Endothelial cell of umbilical vein (primary cell): ENCODE data around the gene PPP1R15B. TPM values are rescaled to one million over a fixed set of nuclear protein-coding genes. Genes with fewer than 3 reads are reported as not detected.

Experiments used
- BruUV-seq: library from RNA; stranded (reverse); fragments of 400-500 nt; replicated peaks from 2 replicates; lab custom pipeline; 2021; lab: Mats Ljungman, UMichigan
- CTCF ChIA-PET: fragments of 300-600, 350-600 bp; sonication (Branson Sonifier 250); formaldehyde crosslinking; loops from one replicate; lab custom pipeline; 2021; ENCODE audit warnings: antibody characterized with exemption, inconsistent platforms; lab: Charles Lee
- POLR2A ChIA-PET: fragments of 300-600, 350-600 bp; sonication (Branson Sonifier 250); formaldehyde crosslinking; loops from one replicate; lab custom pipeline; 2021; ENCODE audit warnings: antibody characterized with exemption, inconsistent platforms; lab: Charles Lee
- DNase-seq: peaks from one replicate; pipeline ENCODE4 v3.0.0-alpha.2; 2011; ENCODE audit warnings: low read depth, low spot score
- FAIRE-seq: peaks from 2 replicates; lab custom pipeline; 2011; peaks lifted over from hg19 to GRCh38; lab: Jason Lieb, UNC
- H2AFZ ChIP-seq: 2 replicates; pipeline ENCODE4 v1.6.0; 2012; ENCODE audit warnings: low read depth, low read length, control low read depth, inconsistent platforms
- H3K27ac ChIP-seq: 2 replicates; pipeline ENCODE4 v1.5.1; 2011; ENCODE audit warnings: low read depth, mild to moderate bottlenecking, control low read depth, low read length, moderate library complexity; ENCODE audit not compliant: insufficient read depth
- H3K27me3 ChIP-seq, 2 experiments: 2 replicates each; pipeline versions ENCODE4 v1.6.0 to v1.6.1; 2011; ENCODE audit warnings: low read length in 2 of 2, mixed read lengths in 1 of 2; ENCODE audit not compliant: control insufficient read depth in 2 of 2, insufficient read depth in 2 of 2
- H3K36me3 ChIP-seq, 2 experiments: 2 replicates in 1 of 2; 3 replicates in 1 of 2; pipeline ENCODE4 v1.5.1; 2011; ENCODE audit warnings: low read length in 2 of 2, mild to moderate bottlenecking in 1 of 2, moderate library complexity in 1 of 2; ENCODE audit not compliant: control insufficient read depth in 2 of 2, insufficient read depth in 2 of 2; ENCODE audit errors: extremely low read depth in 1 of 2
- H3K4me1 ChIP-seq: 3 replicates; pipeline ENCODE4 v1.5.1; 2011; ENCODE audit warnings: mild to moderate bottlenecking, low read length; ENCODE audit not compliant: control insufficient read depth, insufficient read depth; ENCODE audit errors: extremely low read depth
- H3K4me2 ChIP-seq: 2 replicates; pipeline ENCODE4 v1.6.1; 2011; ENCODE audit warnings: low read length, control low read depth, mixed read lengths; ENCODE audit not compliant: insufficient read depth
- H3K4me3 ChIP-seq, 3 experiments: fragments of 200-600 bp in 1 of 3; sonication (generic), shearing (Covaris generic) in 1 of 3; replicated peaks in 1 of 3; 2 replicates each; pipeline ENCODE4 v1.5.1; 2011 to 2016; ENCODE audit warnings: control low read depth in 3 of 3, low read length in 3 of 3, mild to moderate bottlenecking in 2 of 3, inconsistent platforms in 1 of 3, low read depth in 1 of 3, moderate library complexity in 1 of 3; ENCODE audit not compliant: insufficient read depth in 1 of 3
- H3K79me2 ChIP-seq: 2 replicates; pipeline ENCODE4 v1.6.0; 2012; ENCODE audit warnings: low read length, inconsistent platforms; ENCODE audit not compliant: control insufficient read depth, insufficient read depth
- H3K9ac ChIP-seq: replicated peaks from 2 replicates; pipeline ENCODE3; 2011; ENCODE audit warnings: low read length, control low read depth; ENCODE audit not compliant: insufficient read depth; ENCODE audit errors: extremely low read depth
- H3K9me1 ChIP-seq: replicated peaks from 3 replicates; pipeline ENCODE4 v1.6.0; 2011; ENCODE audit warnings: mild to moderate bottlenecking, low read length; ENCODE audit not compliant: control insufficient read depth, insufficient read depth; ENCODE audit errors: extremely low read depth
- H3K9me3 ChIP-seq: replicated peaks from 2 replicates; pipeline ENCODE4 v1.5.1; 2012; ENCODE audit warnings: low read length, inconsistent platforms; ENCODE audit not compliant: control insufficient read depth, insufficient read depth
- H4K20me1 ChIP-seq: replicated peaks from 2 replicates; pipeline ENCODE3; 2011; ENCODE audit warnings: mild to moderate bottlenecking, low read length; ENCODE audit not compliant: control insufficient read depth, insufficient read depth; ENCODE audit errors: extremely low read depth
- EZH2 ChIP-seq: IDR thresholded peaks from 2 replicates; pipeline ENCODE4 v1.6.1; 2012; ENCODE audit warnings: borderline replicate concordance, low read depth, mild to moderate bottlenecking, moderate library complexity, low read length, inconsistent platforms; ENCODE audit not compliant: severe bottlenecking
- GATA2 ChIP-seq: IDR thresholded peaks from 2 replicates; pipeline ENCODE4 v1.7.0; 2011; ENCODE audit warnings: low read depth, mild to moderate bottlenecking, moderate library complexity, mixed read lengths, low read length; ENCODE audit not compliant: insufficient read length, insufficient read depth
- JUN ChIP-seq: IDR thresholded peaks from 2 replicates; pipeline ENCODE4 v1.6.1; 2011; ENCODE audit warnings: borderline replicate concordance, low read depth; ENCODE audit not compliant: insufficient read length, insufficient read depth
- POLR2AphosphoS5 ChIP-seq: IDR thresholded peaks from 2 replicates; pipeline ENCODE4 v1.6.1; 2012; ENCODE audit warnings: low read depth, mild to moderate bottlenecking, control low read depth, low read length, moderate library complexity; ENCODE audit not compliant: insufficient read depth
- dilution Hi-C: fragments of 300-500 bp; cut with MboI; formaldehyde crosslinking; loops from one replicate; pipeline ENCODE4 v1.15.0; 2019; ENCODE audit warnings: low sequenced_read_pairs; ENCODE audit not compliant: extremely low pct_ligation_motif_present
- intact Hi-C: fragments of 100-400 bp; cut with micrococcal nuclease; formaldehyde crosslinking; loops from one replicate; pipeline ENCODE4 v1.10.0; 2022
- polyA plus RNA-seq, 4 experiments: library from polyadenylated mRNA; depleted of rRNA in 3 of 4; stranded (reverse) in 3 of 4; unstranded in 1 of 4; fragments of >200 nt; gene quantifications; 2 replicates each; pipeline versions ENCODE4 v1.2.1 to v1.2.3, GENCODE V29; 2011 to 2012; ENCODE audit warnings: missing spikeins in 1 of 4
- total RNA-seq: library from RNA; stranded (reverse); gene quantifications from 2 replicates; pipeline ENCODE4 v1.2.3, GENCODE V29; 2021
- TF ChIP-seq, protein P1 (sequence below), 2 donors: IDR thresholded peaks; 1 replicate in 1 of 2; 2 replicates in 1 of 2; pipeline ENCODE4 v1.5.1; 2011; ENCODE audit warnings: low read length in 2 of 2, mild to moderate bottlenecking in 2 of 2, moderate library complexity in 2 of 2, control low read depth in 1 of 2, inconsistent platforms in 1 of 2, low read depth in 1 of 2; ENCODE audit not compliant: insufficient read depth in 1 of 2; ENCODE audit errors: extremely low read depth in 1 of 2

Gene PPP1R15B
- total and polyA plus RNA-seq, 2 donors (not counting 3 experiments of a cell fraction or from before 2014, with no cell fraction given): 16.8 to 39.8 TPM

DNA sequence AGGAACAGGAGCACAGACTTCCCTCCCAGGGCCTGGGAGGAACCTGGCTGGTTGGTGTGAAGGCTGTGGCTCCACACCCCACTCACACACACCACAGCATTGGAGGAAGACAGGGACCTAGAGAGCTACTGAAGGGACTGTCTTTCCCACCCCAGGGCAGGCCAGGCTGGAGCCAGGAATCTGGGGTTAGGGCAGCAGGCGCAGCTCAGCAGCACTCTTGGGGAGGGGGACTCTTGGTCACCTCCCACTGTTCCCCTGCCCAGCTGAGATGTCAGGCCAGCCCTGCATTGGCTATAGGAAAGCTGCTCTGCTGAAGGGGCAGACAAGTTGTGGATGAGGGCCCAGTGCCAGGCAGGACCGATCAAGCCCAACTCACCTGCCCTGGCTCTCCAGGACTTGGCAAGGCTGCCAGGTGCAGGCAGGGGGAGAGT is 50.3 kb downstream of the PPP1R15B start:
- Histone ChIP-seq H3K9me3 (no peaks in the 10 kb centered on the region), H3K4me2 (peak overlapping the region; percentile 36), H2AFZ (no peak overlapping the region), H3K79me2 (no peaks in the 10 kb centered on the region), H4K20me1 (no peaks in the 10 kb centered on the region), H3K9me1 (no peaks in the 10 kb centered on the region), H3K36me3 (no peaks in the 10 kb centered on the region), H3K9ac (no peak overlapping the region), H3K4me3 (no peak overlapping the region), H3K4me1 (peaks cover 55% of the 10 kb centered on the region), H3K27ac (peak overlapping the region; percentile 18), H3K27me3 (no peaks in the 10 kb centered on the region)
- dilution Hi-C loops: no loop called here
- TF ChIP-seq POLR2AphosphoS5: peak; percentile 49
- TF ChIP-seq, protein P1, sequence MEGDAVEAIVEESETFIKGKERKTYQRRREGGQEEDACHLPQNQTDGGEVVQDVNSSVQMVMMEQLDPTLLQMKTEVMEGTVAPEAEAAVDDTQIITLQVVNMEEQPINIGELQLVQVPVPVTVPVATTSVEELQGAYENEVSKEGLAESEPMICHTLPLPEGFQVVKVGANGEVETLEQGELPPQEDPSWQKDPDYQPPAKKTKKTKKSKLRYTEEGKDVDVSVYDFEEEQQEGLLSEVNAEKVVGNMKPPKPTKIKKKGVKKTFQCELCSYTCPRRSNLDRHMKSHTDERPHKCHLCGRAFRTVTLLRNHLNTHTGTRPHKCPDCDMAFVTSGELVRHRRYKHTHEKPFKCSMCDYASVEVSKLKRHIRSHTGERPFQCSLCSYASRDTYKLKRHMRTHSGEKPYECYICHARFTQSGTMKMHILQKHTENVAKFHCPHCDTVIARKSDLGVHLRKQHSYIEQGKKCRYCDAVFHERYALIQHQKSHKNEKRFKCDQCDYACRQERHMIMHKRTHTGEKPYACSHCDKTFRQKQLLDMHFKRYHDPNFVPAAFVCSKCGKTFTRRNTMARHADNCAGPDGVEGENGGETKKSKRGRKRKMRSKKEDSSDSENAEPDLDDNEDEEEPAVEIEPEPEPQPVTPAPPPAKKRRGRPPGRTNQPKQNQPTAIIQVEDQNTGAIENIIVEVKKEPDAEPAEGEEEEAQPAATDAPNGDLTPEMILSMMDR (IDR thresholded peaks at IDR 0.05; ENCODE audit: extremely low read depth in 1 of 2, insufficient read depth in 1 of 2, low read depth in 1 of 2, low read length in 2 of 2): no peak
- intact Hi-C loops: loop anchor here (5.0 kb wide), 1 partner anchor 289 kb away; the partner anchor contains the start of gene SOX13
- CTCF ChIA-PET: interaction anchor here (1.1 to 9.5 kb wide), 12 partner anchors 10 to 197 kb away, joined by 3 to 318 read pairs (median 18); partner anchors contain the start of genes GOLT1A and REN
- DNase-seq (no peak), FAIRE-seq (no peak)
- POLR2A ChIA-PET: interaction anchor here (0.5 to 3.0 kb wide), 3 partner anchors 10 to 103 kb away, joined by 3 to 8 read pairs (median 3); no protein-coding TSS in a partner anchor
- no TSS peak for BruUV-seq

DNA sequence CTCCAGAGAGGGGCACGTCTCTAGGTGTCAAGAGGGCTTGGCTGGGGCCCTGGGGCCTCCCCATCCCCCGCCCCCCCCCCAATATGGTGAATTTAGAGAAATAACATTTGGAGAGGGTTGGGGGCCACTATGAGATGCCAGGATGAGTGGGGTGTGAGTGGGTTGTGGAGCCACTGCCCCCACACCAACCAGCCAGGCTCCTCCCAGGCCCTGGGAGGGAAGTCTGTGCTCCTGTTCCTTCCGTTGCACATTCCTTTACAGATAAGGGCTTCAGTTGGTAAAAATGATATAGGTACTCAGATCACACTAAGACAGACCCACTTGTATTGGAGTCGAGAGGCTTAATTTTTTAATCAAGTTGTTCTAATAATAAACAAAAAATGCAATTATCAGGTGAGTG is 51.3 kb downstream of the PPP1R15B start:
- POLR2A ChIA-PET: interaction anchor here (0.5 to 3.0 kb wide), 2 partner anchors 102 to 478 kb away, joined by 4 to 8 read pairs; no protein-coding TSS in a partner anchor
- Histone ChIP-seq H3K27me3 (no peaks in the 10 kb centered on the region), H3K36me3 (no peaks in the 10 kb centered on the region), H3K27ac (peak overlapping the region; percentile 18), H4K20me1 (no peaks in the 10 kb centered on the region), H3K9me3 (no peaks in the 10 kb centered on the region), H2AFZ (no peak overlapping the region), H3K79me2 (no peaks in the 10 kb centered on the region), H3K9ac (no peak overlapping the region), H3K4me2 (peak overlapping the region; percentile 36), H3K4me1 (peaks cover 55% of the 10 kb centered on the region), H3K4me3 (peak overlapping the region in 1 of 3 experiments; percentile 4), H3K9me1 (no peaks in the 10 kb centered on the region)
- CTCF ChIA-PET: interaction anchor here (0.6 to 9.5 kb wide), 13 partner anchors 16 to 196 kb away, joined by 3 to 318 read pairs (median 12); partner anchors contain the start of genes GOLT1A and REN
- intact Hi-C loops: loop anchor here (5.0 kb wide), 1 partner anchor 288 kb away; the partner anchor contains the start of gene SOX13
- no peak for DNase-seq
- dilution Hi-C loops: no loop called here
- FAIRE-seq: peak; percentile 94
- no TSS peak for BruUV-seq
- TF ChIP-seq JUN: no peak
- TF ChIP-seq EZH2: no peak
- TF ChIP-seq GATA2: peak; percentile 62
